GM18873 (cell line): ENCODE measurements around the gene CABP4.
A peak's percentile ranks its signal among the peaks of the same experiment; 100 is the strongest.
"Not testable (repeated sequence)": the region's sequence is repeated elsewhere in the genome, so short reads cannot be mapped to it uniquely, and the experiment has no call there.

Source experiments
- ATAC-seq: cut with Tn5 transposase; IDR thresholded peaks from one replicate; pipeline ENCODE4 v1.9.1; 2021; ENCODE audit warnings: mild to moderate bottlenecking, moderate library complexity, moderate number of reproducible peaks; ENCODE audit not compliant: unreplicated experiment, low FRiP score

CABP4 gene

DNA sequence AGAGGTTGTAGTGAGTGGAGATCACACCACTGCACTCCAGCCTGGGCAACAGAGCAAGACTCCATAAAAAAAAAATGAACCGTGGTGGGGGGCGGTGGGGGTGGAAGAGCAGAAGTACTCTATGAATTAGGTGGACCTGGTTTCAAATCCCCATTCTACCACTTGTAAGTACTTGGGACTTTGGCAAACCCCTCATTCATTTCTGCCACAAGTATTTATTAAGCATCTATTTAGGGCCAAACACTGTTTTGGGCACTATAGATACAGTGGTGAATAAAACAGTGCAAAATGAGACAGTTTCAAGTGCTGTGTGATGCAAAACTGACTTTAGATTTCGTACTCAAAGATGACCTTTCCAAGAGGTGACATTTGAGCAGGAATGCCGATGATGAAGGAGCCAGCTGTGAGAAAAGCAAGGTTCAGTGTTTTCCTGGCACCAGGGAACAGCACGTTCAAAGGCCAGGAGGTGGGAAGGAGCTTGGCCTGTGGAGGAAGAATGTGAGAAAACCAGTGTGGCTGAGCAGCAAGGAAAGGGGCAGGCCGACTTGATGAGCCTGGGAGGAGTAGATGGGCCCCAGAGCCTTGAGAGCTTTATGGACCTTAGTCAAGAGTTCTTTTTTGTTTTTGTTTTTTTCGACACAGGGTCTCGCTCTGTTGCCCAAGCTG, 15.3 kb downstream of the CABP4 start:
- ATAC-seq, result no peak

DNA sequence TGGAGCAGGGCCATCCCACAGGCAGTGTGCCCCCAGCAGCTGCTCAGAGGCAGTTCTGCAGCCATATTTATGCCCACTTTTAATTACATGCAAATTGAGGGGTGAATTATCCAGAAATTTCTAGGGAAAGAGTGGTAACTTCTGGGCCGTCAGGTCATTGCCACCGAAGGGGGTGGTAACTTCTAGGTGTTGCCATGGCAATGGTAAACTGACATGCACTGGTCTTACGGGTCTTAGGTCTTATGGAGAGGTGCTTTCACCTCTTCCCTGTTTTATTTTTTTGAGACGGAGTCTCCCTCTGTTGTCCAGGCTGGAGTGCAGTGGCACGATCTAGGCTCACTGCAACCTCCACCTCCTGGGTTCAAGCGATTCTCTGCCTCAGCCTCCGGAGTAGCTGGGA, 17.7 kb downstream of the CABP4 start:
- no peak for ATAC-seq

DNA sequence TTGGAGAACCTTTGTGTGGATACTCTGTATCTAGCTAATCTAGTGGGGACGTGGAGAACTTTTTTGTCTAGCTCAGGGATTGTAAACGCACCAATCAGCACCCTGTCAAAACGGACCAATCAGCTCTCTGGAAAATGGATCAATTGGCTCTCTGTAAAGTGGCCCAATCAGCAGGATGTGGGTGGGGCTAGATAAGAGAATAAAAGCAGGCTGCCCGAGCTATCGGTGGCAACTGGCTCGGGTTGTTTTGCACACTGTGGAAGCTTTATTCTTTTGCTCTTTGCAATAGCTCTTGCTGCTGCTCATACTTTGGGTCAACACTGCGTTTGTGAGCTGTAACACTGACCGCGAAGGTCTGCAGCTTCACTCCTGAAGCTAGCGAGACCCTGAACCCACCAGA, 21.5 kb downstream of the CABP4 start:
- not testable (repeated sequence) for ATAC-seq

DNA sequence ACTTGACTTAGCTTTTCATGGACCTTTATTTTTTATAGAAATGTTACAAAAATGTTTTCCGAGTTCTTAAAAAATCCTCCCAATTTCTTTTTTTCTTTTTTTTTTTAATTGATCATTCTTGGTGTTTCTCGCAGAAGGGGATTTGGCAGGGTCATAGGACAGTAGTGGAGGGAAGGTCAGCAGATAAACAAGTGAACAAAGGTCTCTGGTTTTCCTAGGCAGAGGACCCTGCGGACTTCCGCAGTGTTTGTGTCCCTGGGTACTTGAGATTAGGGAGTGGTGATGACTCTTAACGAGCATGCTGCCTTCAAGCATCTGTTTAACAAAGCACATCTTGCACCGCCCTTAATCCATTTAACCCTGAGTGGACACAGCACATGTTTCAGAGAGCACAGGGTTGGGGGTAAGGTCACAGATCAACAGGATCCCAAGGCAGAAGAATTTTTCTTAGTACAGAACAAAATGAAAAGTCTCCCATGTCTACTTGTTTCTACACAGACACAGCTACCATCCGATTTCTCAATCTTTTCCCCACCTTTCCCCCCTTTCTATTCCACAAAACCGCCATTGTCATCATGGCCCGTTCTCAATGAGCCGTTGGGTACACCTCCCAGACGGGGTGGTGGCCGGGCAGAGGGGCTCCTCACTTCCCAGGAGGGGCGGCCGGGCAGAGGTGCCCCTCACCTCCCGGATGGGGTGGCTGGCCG, 22.3 kb downstream of the CABP4 start:
- ATAC-seq, result not testable (repeated sequence)

DNA sequence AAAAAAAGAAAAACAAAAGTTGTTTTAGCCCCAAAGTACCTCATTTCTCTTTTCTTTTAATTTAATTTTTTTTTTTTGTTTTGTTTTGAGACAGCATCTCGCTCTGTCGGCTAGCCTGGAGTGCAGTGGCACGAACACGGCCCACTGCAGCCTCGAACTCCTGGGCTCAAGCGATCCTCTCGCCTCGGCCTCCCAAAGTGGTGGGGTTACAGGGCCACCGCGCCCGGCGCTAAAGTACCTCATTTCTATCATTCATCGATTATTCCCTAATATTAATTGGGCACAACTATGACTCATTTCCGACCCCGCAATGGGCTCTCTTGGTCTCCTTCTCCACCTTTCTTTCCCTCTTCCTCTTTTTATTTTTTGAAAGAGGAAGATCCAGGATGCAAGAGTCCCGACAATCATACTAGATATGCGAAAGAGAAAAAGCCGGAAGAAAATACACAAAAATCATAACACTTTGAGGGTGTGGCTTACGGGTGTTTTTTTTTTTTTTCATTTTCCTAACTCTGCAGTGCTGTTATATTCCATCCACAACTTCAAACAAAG, 27.2 kb downstream of the CABP4 start:
- ATAC-seq, result no peak

DNA sequence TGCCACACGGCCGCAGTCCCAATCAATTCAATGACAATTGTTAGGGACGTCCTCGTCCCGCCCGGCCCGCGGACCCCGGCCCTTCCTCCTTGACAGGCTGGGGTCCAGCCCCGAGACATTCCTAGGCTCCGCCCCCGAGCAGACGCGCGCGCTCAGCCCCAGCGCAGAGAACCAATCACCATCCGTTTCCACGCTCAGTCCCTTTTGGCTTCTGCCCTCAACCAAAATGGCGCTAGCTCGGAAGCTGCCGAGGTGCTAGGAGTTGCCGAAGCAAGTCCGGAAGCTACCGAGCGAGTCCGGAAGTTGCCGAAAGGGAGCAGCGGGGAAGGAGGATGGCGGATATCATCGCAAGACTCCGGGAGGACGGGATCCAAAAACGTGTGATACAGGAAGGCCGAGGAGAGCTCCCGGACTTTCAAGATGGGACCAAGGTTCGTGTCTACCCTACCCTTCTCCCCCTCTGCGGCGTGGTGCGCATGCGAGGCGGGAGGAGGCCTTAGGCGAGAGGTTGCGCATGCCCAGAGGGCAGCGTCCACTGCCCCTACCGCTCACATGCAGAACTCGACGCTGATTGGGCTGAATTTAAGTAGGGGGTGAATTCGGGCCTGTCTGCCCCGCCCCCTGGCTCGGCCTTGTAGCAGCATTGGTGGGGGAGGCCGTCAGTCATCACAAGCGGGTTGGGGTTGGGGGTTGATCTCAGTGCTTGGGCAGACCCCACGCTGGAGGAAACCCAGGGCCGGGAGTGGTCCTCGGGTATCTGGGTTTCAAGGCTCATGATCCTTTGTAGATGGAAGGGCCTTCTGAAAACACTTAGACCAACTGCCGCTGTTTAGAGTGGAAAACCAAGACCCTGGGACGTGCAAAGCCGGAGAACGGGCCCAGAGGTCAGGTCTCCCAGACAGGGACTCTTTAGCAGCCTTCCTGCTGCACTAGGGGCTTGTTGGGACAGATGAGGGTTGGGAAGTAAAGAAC, 28.0 kb downstream of the CABP4 start, which contains the start of gene AIP:
TSS of gene AIP (plus strand) at position 200 of the 972 bp plus-strand sequence. CDS start at position 333, 133 bp downstream.
- peak; percentile 62 for ATAC-seq

DNA sequence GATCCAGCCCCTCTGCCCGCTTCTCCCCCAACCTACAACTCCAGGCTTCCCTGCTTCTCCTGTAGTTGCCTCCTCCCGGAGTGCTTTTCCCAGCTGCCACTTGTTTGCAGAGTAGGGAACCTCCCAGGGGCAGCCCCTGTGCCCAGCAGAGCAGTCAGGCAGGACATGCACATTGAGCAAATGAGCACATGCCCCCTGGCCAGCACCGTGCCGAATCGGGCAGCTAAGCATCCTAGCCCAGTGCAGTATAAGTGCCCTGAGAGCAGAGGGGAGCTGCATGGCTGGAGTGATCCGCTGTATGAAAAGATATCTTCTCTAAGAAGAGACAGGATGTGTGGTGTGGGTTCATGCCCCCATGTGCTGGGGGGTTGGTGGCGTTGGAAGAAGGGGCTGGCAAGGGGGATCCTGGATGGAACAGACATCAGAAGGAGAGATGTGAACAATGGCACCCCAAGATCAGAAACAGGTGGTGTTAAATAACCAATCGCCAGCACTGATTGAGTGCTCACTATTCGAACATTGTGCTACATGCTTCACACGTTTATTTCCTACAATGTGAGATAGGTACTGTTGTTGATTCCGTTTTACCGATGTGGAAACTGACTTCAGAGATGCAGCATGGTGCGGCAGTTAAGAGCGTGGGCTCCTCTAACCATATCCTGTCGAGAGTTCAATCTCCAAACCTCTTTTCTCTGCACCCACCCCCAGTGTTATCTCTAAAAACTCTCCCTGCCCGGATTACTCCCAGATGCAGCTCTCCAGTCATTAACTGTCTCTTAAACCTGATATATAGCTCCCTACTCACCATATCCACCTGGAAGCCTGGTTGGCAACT, 28.9 kb downstream of the CABP4 start:
- ATAC-seq, result no peak

DNA sequence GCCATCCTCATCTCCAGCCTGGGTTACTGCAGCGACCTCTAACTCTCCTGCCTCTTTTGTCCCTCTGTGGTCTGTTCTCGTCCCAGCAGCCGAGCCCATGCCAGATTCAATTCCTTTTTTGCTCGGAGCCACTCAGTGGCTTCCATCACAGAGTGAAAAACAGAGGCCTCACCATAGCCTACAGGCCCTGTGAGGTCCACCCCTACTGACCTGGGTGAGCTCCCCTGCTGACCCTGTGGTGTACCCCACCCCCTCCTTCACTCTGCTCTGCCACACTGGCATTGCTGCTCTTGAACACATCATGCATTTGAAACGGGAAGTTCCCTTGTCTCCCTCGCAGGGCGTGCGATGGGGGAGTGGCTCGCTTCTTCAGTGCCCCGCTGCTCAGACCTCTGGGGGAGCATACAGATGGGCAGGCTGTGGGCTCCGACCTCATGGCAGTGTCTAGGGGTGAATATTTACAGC, 29.7 kb downstream of the CABP4 start:
- no peak for ATAC-seq

DNA sequence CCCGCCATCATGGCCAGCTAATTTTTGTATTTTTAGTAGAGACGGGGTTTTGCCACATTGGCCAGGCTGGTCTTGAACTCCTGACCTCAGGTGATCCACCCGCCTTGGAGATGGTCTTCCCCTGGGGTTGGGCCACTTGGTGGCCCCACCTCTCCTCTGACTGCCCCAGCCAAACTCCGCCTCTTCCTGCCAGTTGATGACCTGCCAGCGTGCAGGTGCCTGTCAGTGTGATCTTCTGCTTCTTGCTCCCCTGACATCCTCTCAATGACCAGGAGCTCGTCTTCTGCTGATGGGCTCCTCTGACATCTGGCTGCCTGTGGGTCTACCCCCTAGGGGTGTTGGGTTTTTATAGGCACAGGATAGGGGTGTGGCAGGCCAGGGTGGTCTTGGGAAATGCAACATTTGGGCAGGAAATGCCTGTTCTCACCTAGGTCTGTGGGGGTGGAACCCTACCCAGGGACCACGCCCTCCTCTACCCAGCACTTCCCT, 30.8 kb downstream of the CABP4 start:
- ATAC-seq, result not testable (repeated sequence)

DNA sequence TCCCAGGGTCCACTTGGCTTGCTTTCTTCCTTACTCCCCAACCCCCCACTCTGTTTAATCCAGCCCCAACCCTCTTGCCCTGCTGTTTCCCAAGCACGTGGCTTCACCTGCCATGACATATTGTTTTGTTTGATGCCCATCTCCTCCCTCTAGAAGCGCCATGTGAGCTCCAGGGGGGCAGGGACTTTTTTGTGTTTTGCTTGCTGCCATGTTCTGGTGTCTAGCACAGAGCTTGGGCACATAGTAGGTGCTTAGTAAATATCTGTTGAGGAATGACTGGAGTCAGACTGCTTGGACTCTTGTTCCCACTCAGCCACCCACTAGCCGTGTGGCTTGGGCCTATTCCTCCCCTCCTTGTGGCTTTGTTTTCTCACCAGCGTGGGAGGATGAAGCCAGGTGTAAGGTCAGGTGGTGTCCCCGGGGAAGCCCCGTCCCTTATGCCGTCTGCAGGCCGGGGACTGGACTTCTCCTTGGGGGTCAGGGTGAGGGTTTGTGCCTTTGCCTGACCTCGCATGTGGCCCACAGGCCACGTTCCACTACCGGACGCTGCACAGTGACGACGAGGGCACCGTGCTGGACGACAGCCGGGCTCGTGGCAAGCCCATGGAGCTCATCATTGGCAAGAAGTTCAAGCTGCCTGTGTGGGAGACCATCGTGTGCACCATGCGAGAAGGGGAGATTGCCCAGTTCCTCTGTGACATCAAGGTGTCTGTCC, 31.5 kb downstream of the CABP4 start:
- no peak for ATAC-seq

DNA sequence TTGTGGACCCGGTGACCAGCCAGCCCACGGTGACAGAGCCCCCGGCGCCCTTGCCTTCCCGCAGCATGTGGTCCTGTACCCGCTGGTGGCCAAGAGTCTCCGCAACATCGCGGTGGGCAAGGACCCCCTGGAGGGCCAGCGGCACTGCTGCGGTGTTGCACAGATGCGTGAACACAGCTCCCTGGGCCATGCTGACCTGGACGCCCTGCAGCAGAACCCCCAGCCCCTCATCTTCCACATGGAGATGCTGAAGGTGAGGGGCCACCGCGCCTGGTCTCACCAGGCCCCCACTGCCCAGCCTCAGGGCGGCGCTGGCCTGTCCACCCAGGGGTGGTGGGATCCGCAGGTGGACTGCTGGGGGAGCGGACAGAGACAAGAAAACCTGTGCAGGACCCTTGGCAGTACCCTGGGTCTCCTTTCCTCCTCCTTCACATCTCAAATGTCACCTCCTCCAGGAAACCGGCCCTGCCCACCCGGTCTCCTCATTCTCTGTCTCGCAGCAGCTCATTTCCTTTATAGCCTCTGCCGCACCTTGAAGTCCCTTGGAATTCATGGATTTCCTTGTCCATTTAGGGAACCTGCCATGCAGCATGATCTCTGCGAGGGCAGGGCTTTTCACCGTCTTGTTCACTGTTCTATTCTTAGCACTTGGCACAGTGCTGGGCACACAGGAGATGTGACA, 34.2 kb downstream of the CABP4 start:
- ATAC-seq, result no peak

DNA sequence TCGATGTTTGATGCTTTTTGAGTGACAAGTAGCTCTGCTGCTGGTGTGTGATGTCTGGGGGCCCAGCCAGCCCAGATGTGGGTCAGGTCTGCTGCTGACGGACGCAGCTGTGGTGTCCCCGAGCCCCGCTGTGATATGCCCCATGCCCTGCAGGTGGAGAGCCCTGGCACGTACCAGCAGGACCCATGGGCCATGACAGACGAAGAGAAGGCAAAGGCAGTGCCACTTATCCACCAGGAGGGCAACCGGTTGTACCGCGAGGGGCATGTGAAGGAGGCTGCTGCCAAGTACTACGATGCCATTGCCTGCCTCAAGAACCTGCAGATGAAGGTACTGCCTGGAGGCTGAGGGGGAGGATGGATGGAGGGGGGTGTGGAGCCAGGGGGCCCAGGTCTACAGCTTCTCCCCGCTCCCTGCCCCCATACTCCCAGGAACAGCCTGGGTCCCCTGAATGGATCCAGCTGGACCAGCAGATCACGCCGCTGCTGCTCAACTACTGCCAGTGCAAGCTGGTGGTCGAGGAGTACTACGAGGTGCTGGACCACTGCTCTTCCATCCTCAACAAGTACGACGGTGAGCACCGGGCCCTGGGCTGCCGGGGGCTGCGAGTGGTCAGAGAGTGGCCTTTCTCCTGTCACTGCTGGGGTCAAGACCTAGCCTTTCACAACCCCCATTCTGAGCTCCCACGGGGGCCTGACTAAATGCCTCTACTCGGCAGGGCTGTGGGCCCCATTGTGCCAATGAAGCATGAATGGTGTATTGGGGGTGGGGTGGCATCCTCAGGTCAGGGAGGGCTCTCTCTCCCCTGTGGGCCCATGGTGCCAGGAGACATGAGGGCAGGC, 35.0 kb downstream of the CABP4 start:
- no peak for ATAC-seq

DNA sequence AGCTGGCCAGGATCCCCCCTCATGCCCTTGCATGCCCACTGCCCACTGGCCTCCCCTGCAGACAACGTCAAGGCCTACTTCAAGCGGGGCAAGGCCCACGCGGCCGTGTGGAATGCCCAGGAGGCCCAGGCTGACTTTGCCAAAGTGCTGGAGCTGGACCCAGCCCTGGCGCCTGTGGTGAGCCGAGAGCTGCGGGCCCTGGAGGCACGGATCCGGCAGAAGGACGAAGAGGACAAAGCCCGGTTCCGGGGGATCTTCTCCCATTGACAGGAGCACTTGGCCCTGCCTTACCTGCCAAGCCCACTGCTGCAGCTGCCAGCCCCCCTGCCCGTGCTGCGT, 35.5 kb downstream of the CABP4 start:
- no peak for ATAC-seq

DNA sequence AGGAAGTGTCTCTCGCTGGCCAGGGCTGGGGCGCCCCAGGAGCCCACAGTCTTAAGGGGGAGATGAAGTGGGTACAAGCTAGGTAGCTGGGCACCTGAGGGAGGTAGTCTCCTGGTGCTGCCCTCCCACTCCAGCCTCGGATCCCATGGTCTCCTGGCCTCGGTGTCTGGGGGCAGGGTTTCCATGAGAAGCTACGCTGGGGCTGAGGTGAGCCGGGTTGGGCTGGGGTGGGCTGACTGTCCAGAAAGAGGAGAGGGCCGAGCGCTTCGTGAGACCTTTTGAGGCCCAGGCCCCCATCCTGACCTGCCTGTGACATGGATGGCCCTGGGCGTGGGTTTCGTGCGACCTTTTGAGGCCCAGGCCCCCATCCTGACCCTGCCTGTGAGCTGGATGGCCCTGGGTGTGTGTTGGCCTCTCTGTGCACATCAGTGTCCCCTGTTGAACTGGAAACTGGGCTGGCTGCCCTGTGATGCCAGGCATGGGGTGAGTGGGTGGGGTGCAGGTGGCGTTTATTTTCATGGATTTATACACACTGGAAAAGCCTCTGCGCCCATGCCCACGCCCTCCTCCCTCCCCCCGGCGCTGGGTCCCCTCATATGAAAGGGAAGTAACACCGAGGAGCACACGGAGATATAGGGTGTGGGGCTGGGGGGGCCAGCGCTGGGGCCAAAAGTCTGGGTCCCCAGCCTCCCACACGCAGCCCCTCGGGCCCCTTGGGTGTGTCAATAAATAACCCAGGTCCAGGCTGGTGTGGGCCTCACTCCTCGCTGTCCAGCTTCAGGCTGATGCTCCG, 36.3 kb downstream of the CABP4 start:
- ATAC-seq, result no peak

DNA sequence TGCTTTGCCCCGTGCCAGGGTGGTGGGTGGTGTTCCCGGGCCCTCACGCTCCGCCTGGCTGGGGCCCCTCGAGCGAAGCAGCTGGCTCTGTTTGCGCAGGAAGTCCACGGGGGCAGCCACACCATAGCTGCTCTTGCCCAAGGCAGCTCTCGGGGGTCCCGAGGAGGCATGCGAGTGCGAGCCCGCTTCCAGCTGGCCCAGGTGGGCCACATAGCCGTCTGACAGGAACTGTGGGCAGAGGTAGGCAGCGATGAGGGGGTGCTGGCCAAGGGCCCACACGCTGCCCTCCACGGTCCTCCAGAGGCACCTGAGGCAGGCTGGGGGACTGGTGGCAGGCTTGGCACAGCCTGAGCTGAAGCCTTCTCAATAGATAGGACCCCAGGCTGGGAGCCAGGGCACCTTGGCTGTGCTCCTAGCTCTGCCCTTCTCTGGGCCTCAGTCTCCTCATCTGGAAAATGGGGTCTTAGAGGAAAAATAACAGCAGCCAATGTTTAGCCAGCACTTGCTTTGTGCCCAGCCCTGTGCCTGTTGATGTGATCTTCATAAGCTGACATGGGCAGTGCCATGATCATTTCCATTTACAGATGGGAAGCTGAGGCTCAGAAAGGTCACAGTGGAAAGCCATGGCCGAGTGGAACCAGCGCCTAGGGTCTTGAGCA, 37.0 kb downstream of the CABP4 start:
- ATAC-seq, result no peak

DNA sequence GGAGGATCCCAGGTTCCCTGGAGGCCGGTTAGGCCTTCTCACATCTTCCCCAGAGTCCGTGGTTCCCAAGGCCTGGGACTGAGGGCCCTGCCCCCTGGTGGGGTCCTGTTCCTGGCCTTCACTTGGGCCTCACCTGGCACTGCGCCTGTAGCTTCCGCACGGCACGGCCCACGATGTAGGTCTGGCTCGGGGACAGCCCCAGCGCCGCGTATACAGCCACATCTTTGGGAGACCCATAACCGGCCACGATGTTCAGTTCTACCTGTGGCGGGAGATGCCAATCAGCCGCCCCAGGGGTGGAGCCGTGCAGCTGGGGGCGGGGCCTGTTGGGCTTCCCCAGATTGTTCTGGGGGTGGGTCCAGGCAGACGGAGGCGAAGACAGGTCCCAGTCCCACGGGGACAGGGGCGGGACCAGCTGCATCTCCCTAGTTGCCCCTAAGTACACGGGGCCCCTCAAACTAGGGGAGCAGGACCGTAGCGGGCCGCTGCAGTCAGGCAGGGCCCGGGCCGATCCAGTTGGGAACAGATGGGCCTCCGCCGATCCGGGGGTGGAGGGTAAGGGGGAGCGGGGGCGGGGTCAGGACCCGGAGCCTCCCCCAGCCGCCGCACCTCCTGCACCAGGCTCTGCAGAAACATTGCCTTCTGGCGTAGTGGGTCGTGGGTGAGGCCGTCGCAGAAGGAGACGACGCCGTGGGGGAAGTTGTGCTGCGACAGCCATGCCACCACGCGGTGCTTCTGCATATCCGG, 37.8 kb downstream of the CABP4 start:
- no peak for ATAC-seq
